B cell (primary cell): Measurements from ENCODE around the gene PAK3.

Experiments used
- EZH2 ChIP-seq: IDR thresholded peaks from 2 replicates; pipeline ENCODE4 v1.6.1; 2012; ENCODE audit warnings: borderline replicate concordance, low read depth, mild to moderate bottlenecking, moderate library complexity, low read length; ENCODE audit not compliant: insufficient read depth, poor library complexity, severe bottlenecking
- TF ChIP-seq, protein P1 (sequence below): fragments of 200-600 bp; IDR thresholded peaks from one replicate; pipeline ENCODE4 v1.8.0; 2022; ENCODE audit warnings: antibody characterized with exemption, mild to moderate bottlenecking

- TF ChIP-seq, protein P1, sequence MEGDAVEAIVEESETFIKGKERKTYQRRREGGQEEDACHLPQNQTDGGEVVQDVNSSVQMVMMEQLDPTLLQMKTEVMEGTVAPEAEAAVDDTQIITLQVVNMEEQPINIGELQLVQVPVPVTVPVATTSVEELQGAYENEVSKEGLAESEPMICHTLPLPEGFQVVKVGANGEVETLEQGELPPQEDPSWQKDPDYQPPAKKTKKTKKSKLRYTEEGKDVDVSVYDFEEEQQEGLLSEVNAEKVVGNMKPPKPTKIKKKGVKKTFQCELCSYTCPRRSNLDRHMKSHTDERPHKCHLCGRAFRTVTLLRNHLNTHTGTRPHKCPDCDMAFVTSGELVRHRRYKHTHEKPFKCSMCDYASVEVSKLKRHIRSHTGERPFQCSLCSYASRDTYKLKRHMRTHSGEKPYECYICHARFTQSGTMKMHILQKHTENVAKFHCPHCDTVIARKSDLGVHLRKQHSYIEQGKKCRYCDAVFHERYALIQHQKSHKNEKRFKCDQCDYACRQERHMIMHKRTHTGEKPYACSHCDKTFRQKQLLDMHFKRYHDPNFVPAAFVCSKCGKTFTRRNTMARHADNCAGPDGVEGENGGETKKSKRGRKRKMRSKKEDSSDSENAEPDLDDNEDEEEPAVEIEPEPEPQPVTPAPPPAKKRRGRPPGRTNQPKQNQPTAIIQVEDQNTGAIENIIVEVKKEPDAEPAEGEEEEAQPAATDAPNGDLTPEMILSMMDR, result no peak
- TF ChIP-seq EZH2, result no peak
These were observed 161.7 kb downstream of the PAK3 start for GRCh38 chrX:111257733-111258132.
